Measurements from ENCODE around the gene GLE1.

DNA sequence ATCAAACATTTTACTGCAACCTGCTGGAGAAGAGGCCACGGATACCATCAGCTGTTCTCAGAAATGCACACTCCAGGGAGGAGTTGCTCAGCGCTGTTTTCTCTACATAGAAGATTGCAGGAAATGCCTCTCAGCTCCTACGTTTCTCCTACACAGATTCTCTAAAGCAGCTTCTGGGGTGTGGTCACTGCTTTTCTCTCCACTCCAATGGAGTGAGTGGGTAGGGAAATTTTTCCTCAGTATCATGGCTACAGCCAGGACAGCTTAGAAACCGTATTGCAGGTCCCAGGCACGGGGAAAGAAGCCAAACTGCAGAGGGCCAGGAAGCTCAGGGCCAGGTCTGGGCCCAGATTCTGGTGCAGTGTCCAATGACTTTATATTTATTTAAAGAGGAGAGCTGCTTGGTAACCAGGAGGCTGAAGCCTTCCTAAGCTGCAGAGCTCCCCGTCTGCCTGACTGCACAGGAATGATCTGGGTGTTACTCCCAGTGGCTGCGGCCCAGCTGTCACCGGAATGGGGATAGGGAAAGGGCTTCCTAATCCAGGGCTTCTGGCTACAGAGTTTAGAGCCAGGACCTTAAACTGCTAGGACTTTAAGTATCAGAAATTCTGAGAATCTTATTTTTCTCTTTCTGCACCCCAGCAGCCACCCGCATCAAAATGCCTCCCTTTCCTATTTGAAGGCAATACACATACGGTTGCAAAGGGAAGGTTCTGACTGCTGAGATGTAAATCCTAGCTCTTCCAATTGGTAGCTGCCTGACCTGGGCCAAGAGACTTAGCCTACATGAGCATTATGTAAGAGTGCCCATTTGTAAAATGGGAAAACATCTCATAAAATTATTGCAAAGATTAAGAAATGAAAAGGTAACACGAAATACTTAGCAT lies 46.5 kb downstream of the GLE1 start:
- no peak for TF ChIP-seq POLR2A (IDR thresholded peaks at IDR 0.05; ENCODE audit: low read length)
- TF ChIP-seq GATA1 (IDR thresholded peaks at IDR 0.05; ENCODE audit: low read depth, low read length): no peak
